Measurements from ENCODE around the gene FERMT3.
A peak's percentile ranks its signal among the peaks of the same experiment; 100 is the strongest.

FERMT3 gene

DNA sequence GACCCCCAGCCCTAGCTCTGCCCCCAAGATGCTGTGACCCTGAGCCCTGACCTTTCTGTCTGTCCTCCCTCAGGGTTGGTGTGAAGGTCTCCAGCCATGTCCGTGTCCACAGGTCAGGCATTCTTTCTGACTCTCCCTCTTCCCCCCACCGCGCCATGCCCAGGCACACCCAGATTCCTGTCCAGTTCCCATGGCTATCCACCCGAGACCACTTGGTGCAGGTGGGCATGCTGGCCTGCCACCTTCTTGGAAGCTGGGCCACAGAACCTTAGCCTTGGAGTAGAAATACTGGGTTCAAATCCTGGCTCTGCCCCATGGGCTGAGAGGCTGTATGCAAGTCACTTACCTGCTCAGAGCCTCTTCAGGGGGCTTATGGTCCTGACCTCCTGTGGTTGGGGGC is 42.5 kb downstream of the FERMT3 start:
- TF ChIP-seq, protein P1, sequence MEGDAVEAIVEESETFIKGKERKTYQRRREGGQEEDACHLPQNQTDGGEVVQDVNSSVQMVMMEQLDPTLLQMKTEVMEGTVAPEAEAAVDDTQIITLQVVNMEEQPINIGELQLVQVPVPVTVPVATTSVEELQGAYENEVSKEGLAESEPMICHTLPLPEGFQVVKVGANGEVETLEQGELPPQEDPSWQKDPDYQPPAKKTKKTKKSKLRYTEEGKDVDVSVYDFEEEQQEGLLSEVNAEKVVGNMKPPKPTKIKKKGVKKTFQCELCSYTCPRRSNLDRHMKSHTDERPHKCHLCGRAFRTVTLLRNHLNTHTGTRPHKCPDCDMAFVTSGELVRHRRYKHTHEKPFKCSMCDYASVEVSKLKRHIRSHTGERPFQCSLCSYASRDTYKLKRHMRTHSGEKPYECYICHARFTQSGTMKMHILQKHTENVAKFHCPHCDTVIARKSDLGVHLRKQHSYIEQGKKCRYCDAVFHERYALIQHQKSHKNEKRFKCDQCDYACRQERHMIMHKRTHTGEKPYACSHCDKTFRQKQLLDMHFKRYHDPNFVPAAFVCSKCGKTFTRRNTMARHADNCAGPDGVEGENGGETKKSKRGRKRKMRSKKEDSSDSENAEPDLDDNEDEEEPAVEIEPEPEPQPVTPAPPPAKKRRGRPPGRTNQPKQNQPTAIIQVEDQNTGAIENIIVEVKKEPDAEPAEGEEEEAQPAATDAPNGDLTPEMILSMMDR (IDR thresholded peaks at IDR 0.05) = no peak
- no peaks in the 10 kb centered on the region for H3K36me3 ChIP-seq (ENCODE audit: control insufficient read depth, insufficient read depth, low read length)
- H3K27me3 ChIP-seq (ENCODE audit: control insufficient read depth, insufficient read depth, low read length) = no peaks in the 10 kb centered on the region
- H3K4me2 ChIP-seq (ENCODE audit: low read length) = no peak overlapping the region
- no peaks in the 10 kb centered on the region for H3K9me3 ChIP-seq (ENCODE audit: control insufficient read depth, low read length)
- no peak overlapping the region for H3K9ac ChIP-seq
- no peak overlapping the region for H3K27ac ChIP-seq
- no peak overlapping the region for H2AFZ ChIP-seq
- H3K79me2 ChIP-seq = no peaks in the 10 kb centered on the region
- H3K4me1 ChIP-seq = peaks cover 3% of the 10 kb centered on the region
- no peak overlapping the region for H3K4me3 ChIP-seq (ENCODE audit: low read depth, low read length)

DNA sequence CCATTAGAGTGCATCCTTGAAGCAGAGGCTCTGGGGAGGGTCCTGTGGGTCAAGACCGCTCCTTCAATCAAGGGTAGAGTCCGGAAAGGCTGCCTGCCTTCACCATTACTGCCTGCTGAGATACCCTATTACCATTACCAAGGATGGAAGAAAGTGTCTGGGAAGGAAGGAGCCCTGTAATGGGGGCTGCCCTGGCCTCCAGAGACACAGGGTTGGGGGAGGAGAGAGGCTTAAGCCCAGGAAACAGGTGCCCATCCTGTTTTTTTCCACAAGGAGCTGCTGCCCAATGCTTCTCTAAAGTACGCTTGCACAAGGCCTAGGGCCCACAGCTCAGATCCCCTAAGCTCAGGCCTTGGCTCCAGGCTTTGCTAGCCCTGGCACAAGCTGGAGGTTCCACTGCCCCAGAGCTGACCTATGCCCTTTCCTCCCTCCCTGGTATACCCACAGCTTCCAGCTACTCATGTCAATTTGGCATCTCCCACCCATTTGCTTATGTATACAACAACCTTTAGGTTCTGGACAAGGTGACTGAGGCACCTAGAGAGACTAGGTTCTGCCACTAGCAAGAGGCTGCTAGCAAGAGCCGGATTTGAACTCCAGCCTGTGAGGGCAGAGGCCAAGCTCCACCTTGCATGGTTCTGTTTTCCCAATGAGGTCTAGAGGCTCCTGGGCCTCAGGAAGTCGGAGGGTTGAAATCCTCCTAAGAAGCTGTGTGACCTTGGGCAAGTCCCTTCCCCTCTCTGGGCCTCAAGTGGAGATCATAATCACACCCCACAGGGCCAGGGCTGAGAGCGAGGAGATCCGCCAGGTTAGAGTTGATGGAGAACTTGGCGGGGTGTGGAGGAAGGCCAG is 43.3 kb downstream of the FERMT3 start:
- no peak overlapping the region for H3K4me2 ChIP-seq (ENCODE audit: low read length)
- peaks cover 7% of the 10 kb centered on the region for H3K4me1 ChIP-seq
- no peak overlapping the region for H3K27ac ChIP-seq
- no peaks in the 10 kb centered on the region for H3K79me2 ChIP-seq
- H3K4me3 ChIP-seq (ENCODE audit: low read depth, low read length) = no peak overlapping the region
- H3K36me3 ChIP-seq (ENCODE audit: control insufficient read depth, insufficient read depth, low read length) = no peaks in the 10 kb centered on the region
- no peaks in the 10 kb centered on the region for H3K9me3 ChIP-seq (ENCODE audit: control insufficient read depth, low read length)
- H3K27me3 ChIP-seq (ENCODE audit: control insufficient read depth, insufficient read depth, low read length) = no peaks in the 10 kb centered on the region
- H2AFZ ChIP-seq = no peak overlapping the region
- H3K9ac ChIP-seq = no peak overlapping the region
- TF ChIP-seq, protein P1 (IDR thresholded peaks at IDR 0.05) = no peak

DNA sequence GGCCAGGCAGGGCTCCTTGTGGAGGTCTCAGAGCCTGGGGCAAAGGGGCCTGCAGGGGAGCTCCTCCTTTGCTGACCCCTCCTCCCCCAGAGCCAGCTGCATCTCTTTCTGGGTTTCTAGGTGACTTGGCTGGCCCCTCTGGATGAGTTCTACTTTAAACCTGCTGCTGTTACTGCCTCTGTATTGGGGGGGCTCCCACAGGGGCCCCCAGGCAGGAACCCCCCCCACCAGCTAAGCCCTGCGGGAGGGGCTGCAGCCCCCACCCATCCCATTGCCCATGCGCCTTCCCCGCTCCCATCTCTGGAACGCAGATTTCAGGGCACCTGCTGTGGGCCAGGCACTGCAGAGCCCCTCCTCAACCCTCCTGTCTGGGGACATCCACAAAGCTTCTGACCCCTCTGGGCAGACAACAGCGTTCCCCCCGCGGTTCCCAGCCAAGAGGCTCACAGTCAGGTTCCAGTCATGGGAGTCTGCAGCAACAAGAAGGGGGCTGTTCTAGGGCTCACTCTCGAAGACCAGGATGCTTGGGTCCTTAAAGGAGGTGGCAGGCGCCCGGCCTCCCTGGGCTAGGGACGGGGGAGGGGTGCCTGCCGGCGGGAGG is 44.0 kb downstream of the FERMT3 start:
- H3K36me3 ChIP-seq (ENCODE audit: control insufficient read depth, insufficient read depth, low read length) = no peaks in the 10 kb centered on the region
- no peaks in the 10 kb centered on the region for H3K27me3 ChIP-seq (ENCODE audit: control insufficient read depth, insufficient read depth, low read length)
- H3K27ac ChIP-seq = no peak overlapping the region
- H3K4me1 ChIP-seq = peaks cover 14% of the 10 kb centered on the region
- H3K79me2 ChIP-seq = no peaks in the 10 kb centered on the region
- H3K9me3 ChIP-seq (ENCODE audit: control insufficient read depth, low read length) = no peaks in the 10 kb centered on the region
- no peak overlapping the region for H3K9ac ChIP-seq
- no peak overlapping the region for H3K4me3 ChIP-seq (ENCODE audit: low read depth, low read length)
- TF ChIP-seq, protein P1 (IDR thresholded peaks at IDR 0.05) = no peak
- peak overlapping the region; percentile 80 for H3K4me2 ChIP-seq (ENCODE audit: low read length)
- peak overlapping the region; percentile 72 for H2AFZ ChIP-seq

DNA sequence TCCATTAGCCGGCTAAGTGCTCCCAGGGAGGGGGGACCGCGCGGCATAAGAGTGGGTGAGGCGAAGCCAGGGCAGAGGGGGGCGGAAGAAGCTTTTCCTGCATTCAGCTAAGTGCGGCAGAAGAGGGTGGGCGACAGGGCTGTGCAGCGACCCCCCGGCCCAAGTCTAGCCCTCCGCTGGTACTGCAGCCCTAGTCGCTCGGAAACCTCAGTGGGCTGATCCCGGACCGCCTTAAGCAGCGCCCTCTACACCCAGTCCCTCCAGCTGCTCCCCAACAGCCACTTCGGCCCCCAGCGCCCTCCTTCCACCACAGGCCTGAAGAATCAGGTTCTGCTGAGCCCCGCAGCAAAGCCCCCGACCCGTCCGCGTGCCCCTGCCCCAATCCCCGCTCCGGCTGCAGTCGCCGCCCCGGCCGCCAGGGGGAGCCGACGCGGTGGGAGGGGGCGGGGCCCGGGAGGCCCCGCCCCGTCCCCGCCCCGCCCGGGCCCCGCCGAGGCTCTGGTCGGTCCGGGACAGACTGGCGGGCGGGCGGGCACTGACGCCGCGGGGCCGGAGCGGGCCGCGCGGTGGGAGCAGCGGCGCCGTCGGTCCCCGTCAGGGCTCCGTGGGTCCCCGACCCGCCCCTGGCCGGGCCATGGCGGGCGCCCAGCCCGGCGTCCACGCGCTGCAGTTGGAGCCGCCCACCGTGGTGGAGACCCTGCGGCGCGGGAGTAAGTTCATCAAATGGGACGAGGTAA is 44.7 kb downstream of the FERMT3 start, which contains the start of gene PLCB3:
Gene PLCB3, plus strand, starts transcription at position 515 of the 737 bp plus-strand sequence. Its CDS starts 120 bp downstream, at position 635.
- H3K4me2 ChIP-seq (ENCODE audit: low read length) = peak within 1 kb of the TSS; percentile 89
- H2AFZ ChIP-seq = peak within 1 kb of the TSS; percentile 72
- H3K9me3 ChIP-seq (ENCODE audit: control insufficient read depth, low read length) = no peaks in the 10 kb centered on the region
- peaks cover 20% of the 10 kb centered on the region for H3K4me1 ChIP-seq
- H3K27me3 ChIP-seq (ENCODE audit: control insufficient read depth, insufficient read depth, low read length) = no peaks in the 10 kb centered on the region
- H3K4me3 ChIP-seq (ENCODE audit: low read depth, low read length) = peak within 1 kb of the TSS; percentile 59
- H3K9ac ChIP-seq = peak within 1 kb of the TSS; percentile 5
- H3K79me2 ChIP-seq = no peaks in the 10 kb centered on the region
- peak within 1 kb of the TSS; percentile 27 for H3K27ac ChIP-seq
- no peaks in the 10 kb centered on the region for H3K36me3 ChIP-seq (ENCODE audit: control insufficient read depth, insufficient read depth, low read length)
- TF ChIP-seq, protein P1 (IDR thresholded peaks at IDR 0.05) = peak; percentile 51

All from parathyroid adenoma (tissue), 2 donors.